WTC11 (cell line): ENCODE data around the gene SPTLC1.

Experiments used
- CTCF ChIP-seq: fragments of 200-600 bp; IDR thresholded peaks from 2 replicates; pipeline ENCODE4 v1.8.0; 2022; ENCODE audit warnings: antibody characterized with exemption
- MLX ChIP-seq: sonication (generic); formaldehyde crosslinking; IDR thresholded peaks from 2 replicates; pipeline ENCODE4 v1.8.1; 2023; ENCODE audit warnings: mild to moderate bottlenecking, missing genetic modification reagents, moderate library complexity

GRCh38 chr9:92160786-92161185 is 45.6 kb upstream of the SPTLC1 start:
- TF ChIP-seq MLX (CRISPR knock-in tag) (no peak), CTCF (no peak)
